IMR-90 (cell line): Measurements from ENCODE around the gene RSL1D1. TPM values are rescaled to one million over a fixed set of nuclear protein-coding genes. Genes with fewer than 3 reads are reported as not detected.

Source experiments
- ATAC-seq: fragments of 200-7000 bp; cut with Tn5 transposase; 2 replicates; pipeline ENCODE4 v1.9.1; 2020; ENCODE audit warnings: low read depth, mild to moderate bottlenecking, moderate library complexity
- BruUV-seq: library from RNA; stranded (reverse); fragments of 400-500 nt; replicated peaks from 2 replicates; lab custom pipeline; 2021; lab: Mats Ljungman, UMichigan
- CTCF ChIA-PET: fragments of 300-600 bp; formaldehyde crosslinking; extraction: SDS; loops from one replicate; lab custom pipeline; 2021; ENCODE audit warnings: antibody characterized with exemption; lab: Yijun Ruan, JAX
- POLR2A ChIA-PET: fragments of 300-600 bp; sonication (Branson Sonifier 250); formaldehyde crosslinking; loops from one replicate; lab custom pipeline; 2022; ENCODE audit warnings: antibody characterized with exemption; ENCODE audit not compliant: unreplicated experiment; lab: Charles Lee
- DNase-seq: peaks from one replicate; pipeline ENCODE4 v3.0.0; 2013
- H2AFZ ChIP-seq: replicated peaks from 2 replicates; pipeline ENCODE3; 2013; ENCODE audit warnings: low read length, mild to moderate bottlenecking; ENCODE audit not compliant: poor library complexity
- H2AK5ac ChIP-seq: 2 replicates; pipeline ENCODE4 v1.6.1; 2013; ENCODE audit warnings: low read depth, low read length, inconsistent platforms
- H2AK9ac ChIP-seq: replicated peaks from 2 replicates; pipeline ENCODE3; 2013; ENCODE audit warnings: mild to moderate bottlenecking, low read depth, low read length, moderate library complexity; ENCODE audit not compliant: poor library complexity
- H2BK120ac ChIP-seq: 2 replicates; pipeline ENCODE4 v1.6.1; 2013; ENCODE audit warnings: low read depth, low read length, inconsistent platforms
- H2BK15ac ChIP-seq: 3 replicates; pipeline ENCODE4 v1.6.1; 2013; ENCODE audit warnings: low read depth, low read length, inconsistent platforms
- H2BK20ac ChIP-seq: 2 replicates; pipeline ENCODE4 v1.6.1; 2013; ENCODE audit warnings: low read depth, mild to moderate bottlenecking, inconsistent platforms, low read length, moderate library complexity
- H2BK5ac ChIP-seq: 2 replicates; pipeline ENCODE4 v1.6.1; 2013; ENCODE audit warnings: mild to moderate bottlenecking, low read depth, low read length, inconsistent platforms; ENCODE audit not compliant: poor library complexity, severe bottlenecking
- H3K14ac ChIP-seq: replicated peaks from 2 replicates; pipeline ENCODE4 v1.6.1; 2013; ENCODE audit warnings: low read depth, low read length, inconsistent platforms
- H3K18ac ChIP-seq: 2 replicates; pipeline ENCODE4 v1.6.1; 2013; ENCODE audit warnings: low read depth, low read length, control low read depth
- H3K23ac ChIP-seq: 2 replicates; pipeline ENCODE4 v1.6.1; 2013; ENCODE audit warnings: low read depth, low read length, inconsistent platforms
- H3K27ac ChIP-seq: 2 replicates; pipeline ENCODE4 v1.5.1; 2013; ENCODE audit warnings: mild to moderate bottlenecking, control low read depth, low read length; ENCODE audit not compliant: insufficient read depth
- H3K27me3 ChIP-seq: 2 replicates; pipeline ENCODE4 v1.6.1; 2013; ENCODE audit warnings: low read length; ENCODE audit not compliant: control insufficient read depth, insufficient read depth
- H3K36me3 ChIP-seq: 2 replicates; pipeline ENCODE4 v1.6.1; 2013; ENCODE audit warnings: low read length, mixed read lengths; ENCODE audit not compliant: control insufficient read depth, insufficient read depth
- H3K4ac ChIP-seq: 2 replicates; pipeline ENCODE4 v1.6.1; 2013; ENCODE audit warnings: low read depth, low read length, inconsistent platforms
- H3K4me1 ChIP-seq: 2 replicates; pipeline ENCODE4 v1.6.1; 2013; ENCODE audit warnings: low read length, mixed read lengths; ENCODE audit not compliant: control insufficient read depth, insufficient read depth
- H3K4me2 ChIP-seq: 2 replicates; pipeline ENCODE4 v1.6.1; 2013; ENCODE audit warnings: low read depth, mild to moderate bottlenecking, control low read depth, low read length, moderate library complexity
- H3K4me3 ChIP-seq: 2 replicates; pipeline ENCODE4 v1.5.1; 2013; ENCODE audit warnings: low read depth, mild to moderate bottlenecking, control low read depth, low read length, moderate library complexity; ENCODE audit not compliant: insufficient read depth
- H3K56ac ChIP-seq: 2 replicates; pipeline ENCODE4 v1.6.1; 2013; ENCODE audit warnings: low read length, inconsistent platforms; ENCODE audit not compliant: insufficient read depth; ENCODE audit errors: extremely low read depth
- H3K79me1 ChIP-seq, 2 experiments: 2 replicates each; pipeline ENCODE4 v1.6.1; 2013; ENCODE audit warnings: low read length in 2 of 2, inconsistent platforms in 1 of 2, low read depth in 1 of 2
- H3K9ac ChIP-seq: 2 replicates; pipeline ENCODE4 v1.6.1; 2013; ENCODE audit warnings: low read depth, low read length, control low read depth
- H3K9me1 ChIP-seq: 2 replicates; pipeline ENCODE4 v1.6.1; 2013; ENCODE audit warnings: low read length, inconsistent platforms; ENCODE audit not compliant: insufficient read depth
- H3K9me3 ChIP-seq: 2 replicates; pipeline ENCODE4 v1.6.1; 2013; ENCODE audit warnings: low read length; ENCODE audit not compliant: control insufficient read depth, insufficient read depth
- H4K20me1 ChIP-seq: 2 replicates; pipeline ENCODE4 v1.6.1; 2013; ENCODE audit warnings: low read length, inconsistent platforms; ENCODE audit not compliant: insufficient read depth
- H4K5ac ChIP-seq: 2 replicates; pipeline ENCODE4 v1.6.1; 2013; ENCODE audit warnings: mild to moderate bottlenecking, low read depth, low read length, control low read depth
- H4K8ac ChIP-seq, 2 experiments: 2 replicates each; pipeline ENCODE4 v1.6.1; 2013; ENCODE audit warnings: low read depth in 2 of 2, low read length in 2 of 2, control low read depth in 1 of 2, inconsistent platforms in 1 of 2
- H4K91ac ChIP-seq: 2 replicates; pipeline ENCODE4 v1.6.1; 2013; ENCODE audit warnings: low read depth, low read length, inconsistent platforms; ENCODE audit not compliant: insufficient read depth
- CEBPB ChIP-seq: IDR thresholded peaks from 2 replicates; pipeline ENCODE4 v1.6.1; 2012; ENCODE audit warnings: low read depth, low read length, improper control_type of control experiment
- CHD1 ChIP-seq: IDR thresholded peaks from 2 replicates; pipeline ENCODE4 v1.6.1; 2012; ENCODE audit warnings: low read depth, low read length, improper control_type of control experiment
- CTCF ChIP-seq: conservative IDR thresholded peaks from 2 replicates; pipeline ENCODE4 v1.5.1; 2012; ENCODE audit warnings: mild to moderate bottlenecking, low read depth, low read length, improper control_type of control experiment
- SMC3 ChIP-seq: fragments of 150-350 bp; IDR thresholded peaks from 2 replicates; pipeline ENCODE4 v1.6.1; 2016; ENCODE audit warnings: low read depth, mild to moderate bottlenecking, antibody characterized with exemption, low read length, moderate library complexity
- WGBS, 2 experiments: methylation state at CpG; one replicate each; pipeline versions ENCODE4 v1.1.5 to v1.1.7; 2013; ENCODE audit warnings: missing lambda C conversion rate in 2 of 2; ENCODE audit not compliant: insufficient read length in 1 of 2; ENCODE audit errors: extremely low coverage in 2 of 2; 5-methylcytosine and 5-hydroxymethylcytosine counted together
- dilution Hi-C: fragments of 300-500 bp; cut with HindIII; formaldehyde crosslinking; loops from one replicate; pipeline ENCODE4 v1.14.3; 2018; ENCODE audit warnings: low sequenced_read_pairs; ENCODE audit not compliant: unreplicated experiment
- in situ Hi-C: fragments of 300-500 bp; cut with MboI; formaldehyde crosslinking; loops from 3 replicates; pipeline ENCODE4 v1.14.3; 2019; ENCODE audit warnings: low sequenced_read_pairs, inconsistent platforms, mixed read lengths
- intact Hi-C: fragments of 100-400 bp; cut with micrococcal nuclease; formaldehyde crosslinking; loops from 2 replicates; pipeline ENCODE4 v1.10.0; 2022
- polyA plus RNA-seq, 3 experiments: library from polyadenylated mRNA; depleted of rRNA; stranded (reverse); fragments of >200 nt; gene quantifications; 2 replicates each; pipeline ENCODE4 v1.2.3, GENCODE V29; 2012; ENCODE audit warnings: low replicate concordance in 1 of 3
- total RNA-seq: library from RNA; depleted of rRNA; stranded (reverse); fragments of >200 nt; gene quantifications from 2 replicates; pipeline ENCODE4 v1.2.3, GENCODE V29; 2012
- TF ChIP-seq, protein P1 (sequence below): fragments of 150-350 bp; IDR thresholded peaks from 2 replicates; pipeline ENCODE4 v1.6.1; 2017; ENCODE audit warnings: mild to moderate bottlenecking, antibody characterized with exemption, low read length, low read depth

The RSL1D1 gene
- total and polyA plus RNA-seq, 2 of the 4 experiments (the other 2 are of a cell fraction) = 63.8 to 77.4 TPM

GRCh38 chr16:11869353-11870228 is 18.2 kb upstream of the RSL1D1 start:
- no TSS peak for BruUV-seq
- in situ Hi-C loops = no loop called here
- POLR2A ChIA-PET = no interaction called here
- DNase-seq (no peak), ATAC-seq (no peak)
- Histone ChIP-seq H4K8ac (no peak overlapping the region), H2BK5ac (no peak overlapping the region), H3K9me3 (no peaks in the 10 kb centered on the region), H3K56ac (no peak overlapping the region), H3K27me3 (no peaks in the 10 kb centered on the region), H4K20me1 (peaks cover 19% of the 10 kb centered on the region; the same call in 1 of the 2 replicates), H3K4me3 (no peak overlapping the region), H3K4me2 (no peak overlapping the region), H3K4me1 (peaks cover 6% of the 10 kb centered on the region; the same call in 1 of the 2 replicates), H3K9ac (no peak overlapping the region), H3K36me3 (peaks cover 12% of the 10 kb centered on the region), H2AFZ (no peak overlapping the region), H2BK15ac (no peak overlapping the region), H2BK120ac (no peak overlapping the region), H3K27ac (no peak overlapping the region), H2AK9ac (no peak overlapping the region), H4K5ac (no peak overlapping the region), H3K14ac (no peak overlapping the region), H3K4ac (no peak overlapping the region), H2AK5ac (no peak overlapping the region), H3K79me1 (peaks cover 7 to 58% of the 10 kb centered on the region in 2 experiments), H3K9me1 (peaks cover 5% of the 10 kb centered on the region; the same call in 1 of the 2 replicates), H2BK20ac (no peak overlapping the region), H4K91ac (no peak overlapping the region), H3K23ac (no peak overlapping the region), H3K18ac (no peak overlapping the region)
- dilution Hi-C loops = no loop called here
- CTCF ChIA-PET = no interaction called here
- TF ChIP-seq CHD1 = no peak
- TF ChIP-seq, protein P1, sequence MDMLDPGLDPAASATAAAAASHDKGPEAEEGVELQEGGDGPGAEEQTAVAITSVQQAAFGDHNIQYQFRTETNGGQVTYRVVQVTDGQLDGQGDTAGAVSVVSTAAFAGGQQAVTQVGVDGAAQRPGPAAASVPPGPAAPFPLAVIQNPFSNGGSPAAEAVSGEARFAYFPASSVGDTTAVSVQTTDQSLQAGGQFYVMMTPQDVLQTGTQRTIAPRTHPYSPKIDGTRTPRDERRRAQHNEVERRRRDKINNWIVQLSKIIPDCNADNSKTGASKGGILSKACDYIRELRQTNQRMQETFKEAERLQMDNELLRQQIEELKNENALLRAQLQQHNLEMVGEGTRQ = no peak
- TF ChIP-seq CEBPB = no peak
- no peak for TF ChIP-seq CTCF
- TF ChIP-seq SMC3 = no peak
- WGBS, 2 experiments = 100% methylated on average over 2 of the region's 8 CpGs; no CpG with 5 or more reads in 1 of the 2 experiments
- intact Hi-C loops = loop anchor here (5.0 kb wide), 1 partner anchor 198 kb away; no protein-coding TSS in a partner anchor
